ENCODE data around the gene COLEC11.

DNA sequence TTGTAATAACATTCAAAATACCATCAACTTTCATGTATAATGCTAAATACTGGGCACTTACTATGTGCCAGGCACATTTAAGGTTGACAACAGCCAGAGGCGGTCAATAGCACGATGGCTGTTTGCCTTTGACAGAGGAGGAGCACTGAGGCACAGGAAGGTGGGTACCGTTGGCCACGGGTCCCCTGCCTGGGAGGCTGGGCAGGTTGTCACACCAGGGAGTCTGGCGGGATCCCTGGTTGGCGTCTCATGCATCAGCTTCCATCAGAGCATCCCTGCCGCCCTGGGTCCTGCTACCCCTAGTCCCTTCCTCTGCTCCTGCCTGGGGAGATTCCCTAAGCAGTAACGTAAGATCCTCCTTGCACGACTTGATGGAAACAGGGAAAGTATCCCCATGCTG lies 82.5 kb downstream of the COLEC11 start:
- TF ChIP-seq, protein P1, sequence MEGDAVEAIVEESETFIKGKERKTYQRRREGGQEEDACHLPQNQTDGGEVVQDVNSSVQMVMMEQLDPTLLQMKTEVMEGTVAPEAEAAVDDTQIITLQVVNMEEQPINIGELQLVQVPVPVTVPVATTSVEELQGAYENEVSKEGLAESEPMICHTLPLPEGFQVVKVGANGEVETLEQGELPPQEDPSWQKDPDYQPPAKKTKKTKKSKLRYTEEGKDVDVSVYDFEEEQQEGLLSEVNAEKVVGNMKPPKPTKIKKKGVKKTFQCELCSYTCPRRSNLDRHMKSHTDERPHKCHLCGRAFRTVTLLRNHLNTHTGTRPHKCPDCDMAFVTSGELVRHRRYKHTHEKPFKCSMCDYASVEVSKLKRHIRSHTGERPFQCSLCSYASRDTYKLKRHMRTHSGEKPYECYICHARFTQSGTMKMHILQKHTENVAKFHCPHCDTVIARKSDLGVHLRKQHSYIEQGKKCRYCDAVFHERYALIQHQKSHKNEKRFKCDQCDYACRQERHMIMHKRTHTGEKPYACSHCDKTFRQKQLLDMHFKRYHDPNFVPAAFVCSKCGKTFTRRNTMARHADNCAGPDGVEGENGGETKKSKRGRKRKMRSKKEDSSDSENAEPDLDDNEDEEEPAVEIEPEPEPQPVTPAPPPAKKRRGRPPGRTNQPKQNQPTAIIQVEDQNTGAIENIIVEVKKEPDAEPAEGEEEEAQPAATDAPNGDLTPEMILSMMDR (conservative IDR thresholded peaks at IDR 0.05) = no peak
- TF ChIP-seq ZFX (IDR thresholded peaks at IDR 0.05) = no peak

All from C4-2B (cell line).